GM23248 (cell line): ENCODE data around the gene SPAG9. TPM values are rescaled to one million over a fixed set of nuclear protein-coding genes. Genes with fewer than 3 reads are reported as not detected.

Experiments
- DNase-seq: peaks from one replicate; pipeline ENCODE4 v3.0.0-alpha.2; 2015
- H2AFZ ChIP-seq: fragments of 200-600 bp; sonication (generic); 2 replicates; pipeline ENCODE4 v1.6.1; 2016; ENCODE audit warnings: antibody characterized with exemption
- H3F3A ChIP-seq: fragments of 200-600 bp; sonication (generic); 2 replicates; pipeline ENCODE4 v1.6.1; 2016; ENCODE audit warnings: mild to moderate bottlenecking, antibody characterized with exemption, mixed run types; ENCODE audit not compliant: insufficient read depth
- H3K27ac ChIP-seq: fragments of 200-600 bp; sonication (generic); 2 replicates; pipeline ENCODE4 v1.5.1; 2016; ENCODE audit warnings: mild to moderate bottlenecking
- H3K27me3 ChIP-seq: fragments of 200-600 bp; sonication (generic); replicated peaks from 2 replicates; pipeline ENCODE4 v1.6.1; 2016; ENCODE audit warnings: mild to moderate bottlenecking; ENCODE audit not compliant: insufficient read depth
- H3K36me3 ChIP-seq: fragments of 200-600 bp; sonication (generic); 2 replicates; pipeline ENCODE4 v1.6.1; 2016; ENCODE audit warnings: low read depth, mild to moderate bottlenecking
- H3K4me1 ChIP-seq: fragments of 200-600 bp; sonication (generic); 2 replicates; pipeline ENCODE4 v1.6.1; 2016; ENCODE audit warnings: mild to moderate bottlenecking; ENCODE audit not compliant: insufficient read depth
- H3K4me2 ChIP-seq: fragments of 200-600 bp; sonication (generic); one replicate; pipeline ENCODE4 v1.6.1; 2016; ENCODE audit warnings: mild to moderate bottlenecking; ENCODE audit not compliant: unreplicated experiment
- H3K4me3 ChIP-seq: fragments of 200-600 bp; sonication (generic); 2 replicates; pipeline ENCODE4 v1.5.1; 2016; ENCODE audit warnings: mild to moderate bottlenecking
- H3K79me2 ChIP-seq: fragments of 200-600 bp; sonication (generic); 2 replicates; pipeline ENCODE4 v1.6.1; 2016; ENCODE audit warnings: mild to moderate bottlenecking; ENCODE audit not compliant: insufficient read depth
- H3K9ac ChIP-seq: fragments of 200-600 bp; sonication (generic); 2 replicates; pipeline ENCODE4 v1.6.1; 2016; ENCODE audit warnings: mild to moderate bottlenecking
- H3K9me2 ChIP-seq: fragments of 200-600 bp; sonication (generic); 2 replicates; pipeline ENCODE4 v1.6.1; 2016; ENCODE audit warnings: mixed run types, mild to moderate bottlenecking, moderate library complexity; ENCODE audit not compliant: insufficient read depth
- H3K9me3 ChIP-seq: fragments of 200-600 bp; sonication (generic); one replicate; pipeline ENCODE4 v1.6.1; 2017; ENCODE audit warnings: low read depth
- H4K20me1 ChIP-seq: fragments of 200-600 bp; sonication (generic); 2 replicates; pipeline ENCODE4 v1.6.0; 2016; ENCODE audit not compliant: insufficient read depth
- EZH2 ChIP-seq: fragments of 200-600 bp; sonication (generic); IDR thresholded peaks from 2 replicates; pipeline ENCODE4 v1.6.1; 2018; ENCODE audit warnings: antibody characterized with exemption, mild to moderate bottlenecking; ENCODE audit not compliant: insufficient read depth, poor library complexity, severe bottlenecking
- EZH2phosphoT487 ChIP-seq: fragments of 200-600 bp; sonication (generic); IDR thresholded peaks from 2 replicates; pipeline ENCODE4 v1.6.1; 2018; ENCODE audit warnings: antibody characterized with exemption, moderate library complexity, mild to moderate bottlenecking, low read depth; ENCODE audit not compliant: insufficient read depth
- whole genome bisulfite sequencing, 2 experiments: methylation state at CpG; one replicate each; pipeline ENCODE4 v1.1.6; 2015 to 2017; ENCODE audit warnings: low lambda C conversion rate in 2 of 2, low coverage in 1 of 2; ENCODE audit errors: missing lambda C conversion rate in 2 of 2; 5-methylcytosine and 5-hydroxymethylcytosine counted together
- in situ Hi-C: fragments of 300-500 bp; cut with MboI; formaldehyde crosslinking; loops from 2 replicates; pipeline ENCODE4 v1.15.0; 2020
- polyA plus RNA-seq: library from polyadenylated mRNA; unstranded; fragments of >200 nt; fragmentation: Nextera tagmentation; extraction: Ambion mirVana; gene quantifications from 2 replicates; pipeline ENCODE4 v1.2.1, GENCODE V29; 2016
- total RNA-seq: library from RNA; depleted of rRNA; stranded (reverse); fragments of >200 nt; shearing (Covaris generic); gene quantifications from 2 replicates; pipeline ENCODE4 v1.2.3, GENCODE V29; 2014

The SPAG9 gene
- total and polyA plus RNA-seq, 2 experiments from 2014 or later, result 21.5 to 58.8 TPM

GRCh38 chr17:51036084-51036483 is 84.6 kb downstream of the SPAG9 start:
- Histone ChIP-seq H3F3A (peaks cover 25% of the 10 kb centered on the region), H3K9me3 (no peaks in the 10 kb centered on the region), H3K27me3 (no peaks in the 10 kb centered on the region), H2AFZ (no peak overlapping the region), H4K20me1 (no peaks in the 10 kb centered on the region), H3K36me3 (no peaks in the 10 kb centered on the region), H3K9ac (peak overlapping the region; percentile 61), H3K4me1 (peaks cover 17% of the 10 kb centered on the region), H3K79me2 (peaks cover 68% of the 10 kb centered on the region), H3K9me2 (no peaks in the 10 kb centered on the region), H3K27ac (peak overlapping the region; percentile 80), H3K4me3 (no peak overlapping the region), H3K4me2 (no peak overlapping the region)
- in situ Hi-C loops, result no loop called here
- no peak for DNase-seq
- TF ChIP-seq EZH2phosphoT487 (no peak), EZH2 (no peak)
- WGBS, 2 experiments, result 98% methylated on average over 3 of the region's 3 CpGs

- TF ChIP-seq EZH2phosphoT487 (no peak), EZH2 (no peak)
- Histone ChIP-seq H3K79me2 (peaks cover 65% of the 10 kb centered on the region), H3K9ac (peak overlapping the region; percentile 61), H3K9me2 (no peaks in the 10 kb centered on the region), H3K4me2 (peak overlapping the region; percentile 46), H3K4me1 (peaks cover 17% of the 10 kb centered on the region), H3K27me3 (no peaks in the 10 kb centered on the region), H3K27ac (peak overlapping the region; percentile 80), H3F3A (peaks cover 25% of the 10 kb centered on the region), H3K36me3 (no peaks in the 10 kb centered on the region), H4K20me1 (no peaks in the 10 kb centered on the region), H3K9me3 (no peaks in the 10 kb centered on the region), H3K4me3 (no peak overlapping the region), H2AFZ (no peak overlapping the region)
- peak; percentile 89 for DNase-seq
- in situ Hi-C loops, result no loop called here
Measured at GRCh38 chr17:51035431-51035830, 85.2 kb downstream of the SPAG9 start.

- H3K4me2 ChIP-seq, result peak overlapping the region; percentile 46
- no peak overlapping the region for H2AFZ ChIP-seq
- TF ChIP-seq EZH2phosphoT487 (no peak), EZH2 (no peak)
- H3K9me3 ChIP-seq, result no peaks in the 10 kb centered on the region
- no peaks in the 10 kb centered on the region for H3K9me2 ChIP-seq
- no peaks in the 10 kb centered on the region for H3K36me3 ChIP-seq
- peaks cover 25% of the 10 kb centered on the region for H3F3A ChIP-seq
- peaks cover 22% of the 10 kb centered on the region for H3K4me1 ChIP-seq
- no peaks in the 10 kb centered on the region for H3K27me3 ChIP-seq
- in situ Hi-C loops, result no loop called here
- H3K79me2 ChIP-seq, result peaks cover 61% of the 10 kb centered on the region
- H4K20me1 ChIP-seq, result no peaks in the 10 kb centered on the region
- no peak overlapping the region for H3K4me3 ChIP-seq
- peak overlapping the region; percentile 80 for H3K27ac ChIP-seq
- 99 to 100% methylated on average over 2 of the region's 2 CpGs for WGBS, 2 experiments
- DNase-seq, result no peak
- H3K9ac ChIP-seq, result no peak overlapping the region
Measured at GRCh38 chr17:51034800-51035199, 85.9 kb downstream of the SPAG9 start.

GRCh38 chr17:51032850-51033249 is 87.8 kb downstream of the SPAG9 start:
- no peak overlapping the region for H3K9ac ChIP-seq
- in situ Hi-C loops, result no loop called here
- H3K27ac ChIP-seq, result no peak overlapping the region
- no peaks in the 10 kb centered on the region for H3K9me3 ChIP-seq
- H3K4me1 ChIP-seq, result peaks cover 34% of the 10 kb centered on the region
- H4K20me1 ChIP-seq, result no peaks in the 10 kb centered on the region
- H3K9me2 ChIP-seq, result no peaks in the 10 kb centered on the region
- no peak overlapping the region for H3K4me3 ChIP-seq
- no peak overlapping the region for H3K4me2 ChIP-seq
- TF ChIP-seq EZH2phosphoT487 (no peak), EZH2 (no peak)
- DNase-seq, result peak; percentile 43
- peaks cover 66% of the 10 kb centered on the region for H3K79me2 ChIP-seq
- WGBS, 2 experiments, result 95% methylated on average over 4 of the region's 4 CpGs
- H3K27me3 ChIP-seq, result no peaks in the 10 kb centered on the region
- H3F3A ChIP-seq, result peaks cover 32% of the 10 kb centered on the region
- H2AFZ ChIP-seq, result no peak overlapping the region
- no peaks in the 10 kb centered on the region for H3K36me3 ChIP-seq
